Naive B cell (primary cell): ENCODE results near the gene ANKRD13C. TPM values are rescaled to one million over a fixed set of nuclear protein-coding genes. Genes with fewer than 3 reads are reported as not detected.
"Not testable (repeated sequence)": the region's sequence is repeated elsewhere in the genome, so short reads cannot be mapped to it uniquely, and the experiment has no call there.

Experiments
- ATAC-seq, 2 donors: fragments of 150-1000 bp; cut with Tn5 transposase; 2 replicates each; pipeline ENCODE4 v1.10.0; 2021; ENCODE audit warnings: low read depth in 2 of 2, mild to moderate bottlenecking in 2 of 2, moderate library complexity in 2 of 2
- DNase-seq: peaks from one replicate; pipeline ENCODE4 v3.0.0; 2022
- H3K27ac Mint-ChIP-seq, 6 donors: one replicate each; pipeline ENCODE4 v1.8.0; 2020 to 2022; ENCODE audit warnings: mild to moderate bottlenecking in 6 of 6, mixed read lengths in 6 of 6, moderate library complexity in 5 of 6, inconsistent platforms in 2 of 6
- H3K27me3 Mint-ChIP-seq, 3 donors: one replicate each; pipeline ENCODE4 v1.8.0; 2021 to 2022; ENCODE audit warnings: mixed read lengths in 3 of 3, mild to moderate bottlenecking in 1 of 3
- H3K36me3 Mint-ChIP-seq, 2 donors: one replicate each; pipeline ENCODE4 v1.8.0; 2020 to 2022; ENCODE audit warnings: mixed read lengths in 2 of 2, inconsistent platforms in 1 of 2, mild to moderate bottlenecking in 1 of 2
- H3K4me1 Mint-ChIP-seq, 3 donors: one replicate each; pipeline ENCODE4 v1.8.0; 2020 to 2022; ENCODE audit warnings: mixed read lengths in 3 of 3, inconsistent platforms in 1 of 3, mild to moderate bottlenecking in 1 of 3, moderate library complexity in 1 of 3
- H3K4me3 Mint-ChIP-seq, 8 donors: one replicate each; pipeline ENCODE4 v1.8.0; 2020 to 2022; ENCODE audit warnings: mild to moderate bottlenecking in 8 of 8, mixed read lengths in 8 of 8, moderate library complexity in 8 of 8, inconsistent platforms in 2 of 8
- H3K9me3 Mint-ChIP-seq, 7 donors: one replicate each; pipeline ENCODE4 v1.8.0; 2020 to 2022; ENCODE audit warnings: mixed read lengths in 7 of 7, mild to moderate bottlenecking in 5 of 7, inconsistent platforms in 2 of 7, moderate library complexity in 1 of 7
- polyA plus RNA-seq, 6 donors: library from polyadenylated mRNA; unstranded; fragments of 300-500 nt; fragmentation: Illumina TruSeq; gene quantifications; one replicate each; pipeline ENCODE4 v1.2.3, GENCODE V29; 2021; ENCODE audit warnings: low read depth in 6 of 6

Gene ANKRD13C
- polyA plus RNA-seq, 6 donors from 2014 or later: 9.6 to 17.2 (median 13.2) TPM

GRCh38 chr1:70373580-70373979 lies 19.1 kb upstream of the ANKRD13C start:
- not testable (repeated sequence) for H3K27ac Mint-ChIP-seq, H3K4me3 Mint-ChIP-seq, H3K36me3 Mint-ChIP-seq, H3K27me3 Mint-ChIP-seq, DNase-seq, H3K9me3 Mint-ChIP-seq, H3K4me1 Mint-ChIP-seq, ATAC-seq

DNA sequence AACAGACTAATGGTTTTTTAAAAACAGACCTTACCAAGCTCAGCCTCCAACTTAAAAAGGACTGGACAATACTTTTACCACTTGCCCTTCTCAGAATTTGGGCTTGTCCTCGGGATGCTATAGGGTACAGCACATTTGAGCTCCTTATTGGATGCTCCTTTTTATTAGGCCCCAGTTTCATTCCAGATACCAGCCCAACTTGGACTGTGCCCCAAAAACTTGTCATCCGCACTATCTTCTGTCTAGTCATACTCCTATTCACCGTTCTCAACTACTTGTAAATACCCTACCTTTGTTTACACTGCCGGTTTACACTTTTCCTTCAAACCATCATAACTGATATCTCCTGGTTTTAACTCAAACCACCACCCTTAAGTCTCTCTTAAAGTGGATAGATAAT lies 17.9 kb upstream of the ANKRD13C start:
- no peak for ATAC-seq
- Mint-ChIP-seq H3K9me3 (no peaks in the 10 kb centered on the region), H3K4me3 (no peak overlapping the region), H3K36me3 (no peaks in the 10 kb centered on the region), H3K4me1 (no peaks in the 10 kb centered on the region), H3K27me3 (no peaks in the 10 kb centered on the region), H3K27ac (no peak overlapping the region)
- no peak for DNase-seq

DNA sequence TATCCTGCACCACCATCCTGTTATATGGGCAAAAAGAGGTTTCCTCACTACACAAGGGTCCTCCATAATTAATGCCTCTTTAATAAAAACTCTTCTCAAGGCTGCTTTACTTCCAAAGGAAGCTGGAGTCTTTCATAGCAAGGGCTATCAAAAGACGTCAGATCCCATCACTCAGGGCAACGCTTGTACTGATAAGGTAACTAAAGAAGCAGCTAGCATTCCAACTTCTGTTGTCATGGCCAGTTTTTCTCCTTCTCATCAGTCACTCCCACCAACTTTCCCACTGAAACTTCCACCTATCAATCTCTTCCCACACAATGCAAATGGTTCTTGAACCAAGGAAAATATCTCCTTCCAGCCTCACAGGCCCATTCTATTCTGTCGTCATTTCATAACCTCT lies 17.1 kb upstream of the ANKRD13C start:
- not testable (repeated sequence) for DNase-seq, H3K9me3 Mint-ChIP-seq, H3K27me3 Mint-ChIP-seq, H3K27ac Mint-ChIP-seq, H3K36me3 Mint-ChIP-seq, ATAC-seq, H3K4me3 Mint-ChIP-seq, H3K4me1 Mint-ChIP-seq

GRCh38 chr1:70367397-70367796 lies 12.9 kb upstream of the ANKRD13C start:
- H3K4me3 Mint-ChIP-seq, ATAC-seq, H3K27ac Mint-ChIP-seq, H3K36me3 Mint-ChIP-seq, H3K4me1 Mint-ChIP-seq, H3K27me3 Mint-ChIP-seq, DNase-seq, H3K9me3 Mint-ChIP-seq: not testable (repeated sequence)

DNA sequence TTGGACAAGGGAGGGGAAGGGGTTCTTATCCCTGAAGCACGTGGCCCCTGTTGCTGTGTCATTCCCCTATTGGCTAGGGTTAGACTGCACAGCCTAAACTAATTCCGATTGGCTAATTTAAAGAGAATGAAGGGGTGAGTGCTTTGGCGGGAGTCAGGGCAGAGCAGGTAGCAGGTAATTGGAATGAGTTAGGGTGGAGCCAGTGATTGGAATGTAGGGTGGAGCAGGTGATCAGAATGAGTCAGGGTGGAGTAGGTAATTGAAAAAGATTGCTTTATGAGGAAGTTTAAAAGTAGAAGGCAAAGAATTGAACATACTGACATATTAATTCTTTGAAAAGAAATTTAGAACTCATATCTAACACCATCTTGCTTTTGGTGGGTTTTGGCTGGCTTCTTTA lies 12.5 kb upstream of the ANKRD13C start:
- H3K27me3 Mint-ChIP-seq, ATAC-seq, H3K27ac Mint-ChIP-seq, H3K4me3 Mint-ChIP-seq, DNase-seq, H3K4me1 Mint-ChIP-seq, H3K9me3 Mint-ChIP-seq, H3K36me3 Mint-ChIP-seq: not testable (repeated sequence)

DNA sequence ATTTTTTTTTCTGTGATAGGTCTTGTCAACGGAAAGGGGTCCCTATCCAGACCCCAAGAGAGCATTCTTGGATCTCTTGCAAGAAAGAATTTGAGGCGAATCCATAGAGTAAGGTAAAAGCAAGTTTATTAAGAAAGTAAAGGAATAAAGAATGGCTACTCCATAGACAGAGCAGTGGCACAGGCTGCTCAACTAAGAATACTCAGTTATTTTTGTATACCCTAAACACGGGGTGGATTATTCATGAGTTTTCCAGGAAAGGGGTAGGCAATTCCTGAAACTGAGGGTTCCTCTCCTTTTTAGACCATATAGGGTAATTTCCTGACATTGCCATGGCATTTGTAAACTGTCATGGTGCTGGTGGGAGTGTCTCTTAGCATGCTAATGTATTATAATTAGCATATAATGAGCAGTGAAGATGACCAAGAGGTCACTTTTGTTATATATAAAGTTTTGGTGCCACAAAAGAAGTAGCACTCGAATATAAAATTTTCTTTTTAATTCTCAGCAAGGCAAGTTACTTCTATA lies 12.0 kb upstream of the ANKRD13C start:
- ATAC-seq, H3K4me1 Mint-ChIP-seq, H3K27me3 Mint-ChIP-seq: not testable (repeated sequence)

GRCh38 chr1:70364439-70364838 lies 9.9 kb upstream of the ANKRD13C start:
- Mint-ChIP-seq H3K9me3 (no peaks in the 10 kb centered on the region), H3K36me3 (peaks cover 0 to 7% of the 10 kb centered on the region in 2 donors), H3K4me3 (no peak overlapping the region), H3K27me3 (no peaks in the 10 kb centered on the region), H3K27ac (no peak overlapping the region), H3K4me1 (no peaks in the 10 kb centered on the region)
- DNase-seq (no peak), ATAC-seq (no peak)

More for the DNA sequence above, 12.0 kb upstream of the ANKRD13C start:
- H3K27ac Mint-ChIP-seq, H3K9me3 Mint-ChIP-seq, DNase-seq, H3K4me3 Mint-ChIP-seq, H3K36me3 Mint-ChIP-seq: not testable (repeated sequence)

- Mint-ChIP-seq H3K27ac (peak overlapping the region in 2 of 6 donors; percentile 36 to 56), H3K27me3 (no peaks in the 10 kb centered on the region), H3K36me3 (peaks cover 0 to 3% of the 10 kb centered on the region in 2 donors), H3K4me1 (no peaks in the 10 kb centered on the region), H3K9me3 (no peaks in the 10 kb centered on the region), H3K4me3 (no peak overlapping the region)
- no peak for DNase-seq
- no peak for ATAC-seq
Observed at GRCh38 chr1:70361727-70362398, 7.3 kb upstream of the ANKRD13C start.

DNA sequence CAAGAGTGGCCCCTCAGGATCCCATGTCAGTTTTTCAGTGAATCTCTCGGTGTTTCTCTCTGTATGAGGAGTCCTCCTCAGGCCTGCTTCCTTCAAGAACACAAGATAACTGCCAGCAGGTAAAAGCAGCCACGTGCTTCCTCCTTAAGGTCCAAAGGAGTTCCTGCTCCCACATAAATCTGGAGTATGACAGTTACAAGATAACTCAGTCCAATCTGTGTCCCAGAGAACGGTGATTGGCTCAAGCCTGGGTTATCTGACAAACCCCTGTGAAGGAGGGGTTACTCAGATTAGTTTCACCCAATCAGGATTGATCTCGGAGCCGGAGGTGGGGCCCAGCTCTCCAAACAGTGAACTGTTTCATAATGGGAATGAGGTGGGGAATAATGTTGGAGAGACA lies 5.8 kb upstream of the ANKRD13C start:
- H3K27ac Mint-ChIP-seq: no peak overlapping the region
- peaks cover 4 to 8% (median 7%) of the 10 kb centered on the region in 3 donors for H3K4me1 Mint-ChIP-seq
- ATAC-seq (no peak), DNase-seq (no peak)
- H3K27me3 Mint-ChIP-seq: no peaks in the 10 kb centered on the region
- H3K4me3 Mint-ChIP-seq: no peak overlapping the region
- no peaks in the 10 kb centered on the region for H3K36me3 Mint-ChIP-seq
- H3K9me3 Mint-ChIP-seq: no peaks in the 10 kb centered on the region

- H3K4me3 Mint-ChIP-seq: no peak overlapping the region
- no peak for DNase-seq
- no peaks in the 10 kb centered on the region for H3K27me3 Mint-ChIP-seq
- H3K9me3 Mint-ChIP-seq: peaks cover 0 to 4% (median 0%) of the 10 kb centered on the region in 7 donors
- peaks cover 10 to 19% (median 17%) of the 10 kb centered on the region in 3 donors for H3K4me1 Mint-ChIP-seq
- ATAC-seq: no peak
- H3K27ac Mint-ChIP-seq: no peak overlapping the region
- peaks cover 0 to 5% of the 10 kb centered on the region in 2 donors for H3K36me3 Mint-ChIP-seq
Observed at GRCh38 chr1:70358921-70359564, 4.5 kb upstream of the ANKRD13C start.

DNA sequence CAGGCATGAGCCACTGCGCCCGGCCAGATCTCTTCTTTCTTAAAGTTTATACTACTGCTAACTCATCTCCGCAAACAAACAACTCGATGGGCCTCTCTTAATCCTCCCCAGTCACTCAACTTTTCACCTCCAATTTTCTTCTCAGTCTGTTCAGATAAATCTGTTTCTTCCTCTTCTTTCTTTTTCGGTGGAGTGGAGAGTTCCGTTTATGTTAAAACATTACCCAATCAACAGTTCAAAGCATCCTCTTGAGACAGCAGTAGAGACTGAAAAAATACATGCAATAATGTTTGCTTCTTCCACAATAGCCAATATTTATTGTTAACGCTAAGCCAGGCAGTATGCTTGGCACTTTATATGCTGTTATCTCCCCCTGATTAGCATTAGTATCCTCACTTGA lies 1.4 kb upstream of the ANKRD13C start:
- ATAC-seq (no peak), DNase-seq (no peak)
- Mint-ChIP-seq H3K27me3 (no peaks in the 10 kb centered on the region), H3K4me3 (peak overlapping the region in 7 of 8 donors; percentile 85 to 99 (median 99)), H3K4me1 (peaks cover 18 to 43% (median 26%) of the 10 kb centered on the region in 3 donors), H3K27ac (peak overlapping the region in 5 of 6 donors; percentile 57 to 99 (median 79)), H3K9me3 (peaks cover 0 to 4% (median 0%) of the 10 kb centered on the region in 7 donors), H3K36me3 (peaks cover 0 to 5% of the 10 kb centered on the region in 2 donors)

GRCh38 chr1:70355111-70355407 lies 537 bp upstream of the ANKRD13C start:
- H3K36me3 Mint-ChIP-seq: peaks cover 3 to 5% of the 10 kb centered on the region in 2 donors
- H3K27ac Mint-ChIP-seq: peak overlapping the region; percentile 98 to 99 (median 99)
- H3K4me1 Mint-ChIP-seq: peaks cover 20 to 46% (median 26%) of the 10 kb centered on the region in 3 donors
- peaks cover 0 to 4% (median 0%) of the 10 kb centered on the region in 7 donors for H3K9me3 Mint-ChIP-seq
- no peaks in the 10 kb centered on the region for H3K27me3 Mint-ChIP-seq
- no peak for ATAC-seq
- peak overlapping the region; percentile 94 to 100 (median 99) for H3K4me3 Mint-ChIP-seq
- no peak for DNase-seq

GRCh38 chr1:70353601-70354331 lies 756 bp downstream of the ANKRD13C start:
- no peaks in the 10 kb centered on the region for H3K27me3 Mint-ChIP-seq
- H3K4me3 Mint-ChIP-seq: peak overlapping the region; percentile 94 to 100 (median 99)
- peaks cover 0 to 4% (median 0%) of the 10 kb centered on the region in 7 donors for H3K9me3 Mint-ChIP-seq
- ATAC-seq: no peak
- H3K4me1 Mint-ChIP-seq: peaks cover 24 to 54% (median 32%) of the 10 kb centered on the region in 3 donors
- peak; percentile 5 for DNase-seq
- H3K36me3 Mint-ChIP-seq: peaks cover 5% of the 10 kb centered on the region in 2 donors
- H3K27ac Mint-ChIP-seq: peak overlapping the region; percentile 98 to 99 (median 99)
